HAP-1 (cell line): ENCODE results near the gene RALGAPA2.

ENCODE experiments used
- DNase-seq, 2 experiments: peaks; one replicate each; pipeline ENCODE4 v3.0.0-alpha.2; 2016 to 2020; ENCODE audit warnings: low spot score in 2 of 2
- H3K27me3 ChIP-seq: fragments of 250-450 bp; sonication (Bioruptor Pico); 2 replicates; pipeline ENCODE4 v1.5.1; 2020; ENCODE audit warnings: low read depth, mild to moderate bottlenecking, moderate library complexity
- H3K36me3 ChIP-seq: fragments of 250-450 bp; sonication (Bioruptor Pico); replicated peaks from 2 replicates; pipeline ENCODE4 v1.5.1; 2020; ENCODE audit warnings: mild to moderate bottlenecking
- H3K4me1 ChIP-seq: fragments of 250-450 bp; sonication (Bioruptor Pico); 2 replicates; pipeline ENCODE4 v1.5.1; 2020; ENCODE audit warnings: mild to moderate bottlenecking
- H3K4me3 ChIP-seq: fragments of 250-450 bp; sonication (Bioruptor Pico); 2 replicates; pipeline ENCODE4 v1.5.1; 2020; ENCODE audit warnings: mild to moderate bottlenecking, moderate library complexity
- H3K9me3 ChIP-seq: fragments of 250-450 bp; sonication (Bioruptor Pico); 2 replicates; pipeline ENCODE4 v1.5.1; 2020; ENCODE audit warnings: mild to moderate bottlenecking, moderate library complexity
- in situ Hi-C: fragments of 300-500 bp; cut with MboI; formaldehyde crosslinking; loops from 3 replicates; pipeline ENCODE4 v1.14.3; 2020; ENCODE audit warnings: low sequenced_read_pairs, inconsistent platforms, mixed read lengths

RALGAPA2 gene

DNA sequence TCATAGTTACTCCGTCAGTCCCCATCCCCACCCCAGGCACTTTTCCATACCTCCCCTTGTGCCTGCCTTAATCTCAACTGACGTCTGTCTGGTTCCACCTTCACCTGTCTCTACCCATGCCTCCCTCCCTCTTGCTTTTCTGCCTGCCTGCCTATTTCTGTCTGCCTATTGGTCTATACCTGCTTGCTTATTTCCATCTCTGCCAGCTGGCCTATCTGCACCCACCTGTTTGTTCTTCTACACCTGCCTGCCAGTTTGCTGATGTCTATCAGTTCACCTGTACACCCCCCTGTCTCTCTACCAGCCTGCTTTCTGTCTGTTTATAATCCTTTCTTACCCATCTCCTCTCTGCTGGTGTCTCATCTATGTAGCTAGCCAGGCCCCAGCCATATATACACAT lies 87.5 kb downstream of the RALGAPA2 start:
- in situ Hi-C loops, result no loop called here
- Histone ChIP-seq H3K9me3 (no peaks in the 10 kb centered on the region), H3K4me3 (no peak overlapping the region), H3K36me3 (no peaks in the 10 kb centered on the region), H3K4me1 (peaks cover 4% of the 10 kb centered on the region), H3K27me3 (no peaks in the 10 kb centered on the region)
- DNase-seq, result no peak

DNA sequence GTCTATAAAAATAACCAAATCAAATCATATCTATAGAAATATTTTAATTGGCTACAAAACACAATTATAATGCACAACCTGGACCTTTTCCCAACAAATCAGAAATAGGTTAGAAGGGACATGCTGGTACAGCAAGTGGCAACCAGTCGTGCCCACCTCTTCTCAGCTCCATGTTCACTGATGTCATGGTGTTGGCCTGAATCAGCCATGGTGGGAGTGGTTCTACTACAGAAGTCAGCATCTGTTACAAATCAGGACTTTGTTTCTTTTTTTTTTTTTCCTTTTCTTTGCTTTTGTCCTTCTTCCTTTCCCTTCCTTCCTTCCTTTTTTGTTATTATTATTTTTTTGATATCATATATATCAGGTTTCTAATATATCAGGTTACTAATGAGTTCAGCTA lies 91.2 kb downstream of the RALGAPA2 start:
- Histone ChIP-seq H3K4me3 (no peak overlapping the region), H3K36me3 (no peaks in the 10 kb centered on the region), H3K27me3 (no peaks in the 10 kb centered on the region), H3K4me1 (peaks cover 4% of the 10 kb centered on the region), H3K9me3 (no peaks in the 10 kb centered on the region)
- DNase-seq, result no peak
- in situ Hi-C loops, result no loop called here

DNA sequence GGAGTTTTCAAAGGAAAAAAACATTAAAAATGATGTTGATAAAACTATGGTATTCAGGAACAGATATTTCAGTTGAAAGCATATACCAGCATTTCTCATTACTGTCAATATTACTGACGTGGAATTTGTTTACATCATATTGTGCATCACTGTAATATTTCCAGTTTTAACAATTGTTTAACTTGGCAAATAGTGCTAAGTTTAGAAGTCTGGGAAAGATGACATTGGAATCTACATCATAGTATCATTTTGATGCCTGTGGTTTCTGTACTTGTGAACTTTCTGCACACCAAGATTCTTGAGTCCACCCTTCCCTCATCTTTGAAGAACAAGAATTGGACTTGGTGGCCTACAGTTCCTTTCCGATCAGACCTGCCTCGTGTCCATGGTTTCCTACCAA lies 98.1 kb downstream of the RALGAPA2 start:
- Histone ChIP-seq H3K4me3 (no peak overlapping the region), H3K36me3 (no peaks in the 10 kb centered on the region), H3K4me1 (no peaks in the 10 kb centered on the region), H3K27me3 (no peaks in the 10 kb centered on the region), H3K9me3 (no peaks in the 10 kb centered on the region)
- no peak for DNase-seq
- in situ Hi-C loops, result no loop called here

DNA sequence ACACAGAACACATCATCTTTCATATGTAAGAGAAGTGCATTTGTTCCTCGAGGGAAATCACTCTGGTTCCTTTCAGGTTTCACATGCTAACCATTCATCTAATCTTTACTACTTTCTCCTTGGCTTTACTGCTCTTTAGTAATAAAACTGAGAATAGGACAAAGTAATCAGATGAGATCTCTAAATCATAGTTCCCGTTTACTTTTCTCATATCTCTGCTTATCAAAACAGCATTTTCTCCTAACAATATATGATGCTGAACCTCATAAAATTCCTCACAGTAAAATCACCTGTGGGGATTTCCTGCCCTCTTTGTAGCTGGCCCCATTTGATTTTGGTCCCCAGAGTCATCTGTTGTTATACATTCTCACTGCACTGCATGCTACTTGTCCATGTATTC lies 100.2 kb downstream of the RALGAPA2 start:
- Histone ChIP-seq H3K9me3 (no peaks in the 10 kb centered on the region), H3K27me3 (no peaks in the 10 kb centered on the region), H3K36me3 (no peaks in the 10 kb centered on the region), H3K4me1 (no peaks in the 10 kb centered on the region), H3K4me3 (no peak overlapping the region)
- in situ Hi-C loops, result no loop called here
- no peak for DNase-seq

DNA sequence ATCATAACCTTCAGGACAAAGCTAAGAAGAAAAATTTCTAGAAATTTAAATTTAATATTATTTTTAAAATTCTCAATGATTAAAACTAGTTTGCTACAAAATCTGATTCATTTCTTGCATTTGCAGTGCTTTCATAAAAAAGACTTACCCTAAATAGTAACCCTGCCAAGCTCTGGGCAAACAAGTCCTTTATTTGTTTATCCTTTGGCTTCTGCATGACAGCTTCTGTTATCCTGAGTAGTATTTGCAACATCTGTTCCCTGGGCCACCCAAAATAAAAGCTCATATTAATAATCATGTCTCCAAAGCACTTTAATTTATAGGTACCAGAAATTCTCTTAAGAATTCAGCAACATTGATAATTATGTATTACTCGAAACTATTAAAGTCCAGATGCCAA lies 101.3 kb downstream of the RALGAPA2 start:
- no peaks in the 10 kb centered on the region for H3K36me3 ChIP-seq
- no peak for DNase-seq
- H3K4me3 ChIP-seq, result no peak overlapping the region
- in situ Hi-C loops, result no loop called here
- no peaks in the 10 kb centered on the region for H3K4me1 ChIP-seq
- H3K27me3 ChIP-seq, result no peaks in the 10 kb centered on the region
- no peaks in the 10 kb centered on the region for H3K9me3 ChIP-seq

DNA sequence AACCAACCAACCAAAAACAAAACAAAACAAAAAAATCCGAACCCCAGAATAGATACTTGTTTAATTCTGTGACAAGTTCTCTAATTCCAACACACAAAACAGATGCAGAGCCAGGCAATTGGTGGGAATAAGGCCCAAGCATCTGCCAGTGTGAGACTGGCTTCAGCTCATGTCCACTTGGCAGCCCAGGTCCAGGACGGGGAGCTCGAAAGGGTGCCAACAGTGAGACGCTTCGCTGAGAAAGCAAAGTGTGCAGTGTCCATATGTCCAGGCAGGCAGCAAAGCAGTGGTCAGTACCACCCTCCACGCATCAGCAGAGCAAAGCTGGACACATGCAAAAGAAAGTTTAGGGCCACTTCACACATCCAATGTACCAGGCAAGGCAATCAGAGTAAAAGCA lies 102.9 kb downstream of the RALGAPA2 start:
- Histone ChIP-seq H3K36me3 (no peaks in the 10 kb centered on the region), H3K9me3 (no peaks in the 10 kb centered on the region), H3K27me3 (no peaks in the 10 kb centered on the region), H3K4me1 (no peaks in the 10 kb centered on the region), H3K4me3 (no peak overlapping the region)
- no peak for DNase-seq
- in situ Hi-C loops, result no loop called here

DNA sequence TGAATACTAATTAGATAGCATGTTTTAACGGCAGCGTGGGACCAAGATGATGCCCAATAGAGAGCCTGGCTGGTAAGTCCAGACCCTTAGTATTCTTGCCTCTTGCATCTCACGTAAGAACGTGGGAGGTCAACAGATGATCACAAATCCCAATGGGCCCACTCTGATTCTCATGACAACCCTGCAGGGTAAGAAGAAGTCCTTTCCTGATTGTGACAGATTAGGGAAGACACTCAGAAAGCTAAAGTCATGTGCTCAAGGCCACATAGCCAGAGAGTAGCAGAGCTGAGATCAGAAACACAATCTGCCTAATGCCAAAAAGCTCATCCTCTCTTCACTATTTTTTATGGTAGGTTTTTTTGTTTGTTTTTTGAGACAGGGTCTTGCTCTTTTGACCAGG lies 103.8 kb downstream of the RALGAPA2 start:
- DNase-seq, result no peak
- in situ Hi-C loops, result no loop called here
- Histone ChIP-seq H3K36me3 (no peaks in the 10 kb centered on the region), H3K4me3 (no peak overlapping the region), H3K9me3 (no peaks in the 10 kb centered on the region), H3K27me3 (no peaks in the 10 kb centered on the region), H3K4me1 (no peaks in the 10 kb centered on the region)

DNA sequence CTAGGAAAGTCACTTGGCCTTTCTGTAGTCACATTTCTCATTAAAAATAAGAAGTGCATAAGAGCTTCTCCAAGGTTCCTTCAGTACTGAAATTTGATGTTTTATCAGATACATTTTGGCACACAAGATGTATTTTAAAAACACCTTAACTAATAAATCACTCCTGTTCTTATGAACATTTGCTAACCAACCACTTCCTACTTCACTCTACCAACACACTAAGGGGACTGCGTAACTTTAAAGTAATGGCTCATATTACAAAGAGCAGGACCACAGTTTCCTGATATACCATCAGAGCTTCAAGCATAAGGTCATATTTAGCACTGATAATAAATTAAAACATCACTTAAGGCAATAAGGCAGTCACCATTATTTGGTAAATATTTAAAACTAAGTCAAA lies 104.4 kb downstream of the RALGAPA2 start:
- in situ Hi-C loops, result no loop called here
- Histone ChIP-seq H3K36me3 (no peaks in the 10 kb centered on the region), H3K27me3 (no peaks in the 10 kb centered on the region), H3K9me3 (no peaks in the 10 kb centered on the region), H3K4me3 (no peak overlapping the region), H3K4me1 (no peaks in the 10 kb centered on the region)
- no peak for DNase-seq

DNA sequence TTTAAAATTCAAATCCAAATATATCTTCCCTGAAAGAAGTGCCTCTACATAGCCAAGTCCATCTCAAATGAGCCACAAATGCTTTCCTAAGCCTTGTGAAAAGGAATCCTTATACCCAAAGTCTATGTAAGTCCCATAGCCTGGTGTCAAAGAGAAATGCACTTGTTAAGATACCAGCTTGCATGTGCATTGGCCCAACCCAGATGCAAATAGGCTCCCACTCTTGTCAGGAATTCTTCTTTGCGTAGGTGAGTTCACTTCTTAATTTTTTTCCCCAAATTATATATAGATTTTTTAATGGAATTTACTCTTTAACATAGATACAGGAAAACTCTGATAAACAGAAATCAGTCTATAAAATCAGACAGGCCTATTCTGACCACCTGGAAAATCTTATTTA lies 105.6 kb downstream of the RALGAPA2 start:
- in situ Hi-C loops, result no loop called here
- no peak overlapping the region for H3K4me3 ChIP-seq
- H3K36me3 ChIP-seq, result no peaks in the 10 kb centered on the region
- H3K4me1 ChIP-seq, result no peaks in the 10 kb centered on the region
- H3K9me3 ChIP-seq, result no peaks in the 10 kb centered on the region
- no peak for DNase-seq
- no peaks in the 10 kb centered on the region for H3K27me3 ChIP-seq

DNA sequence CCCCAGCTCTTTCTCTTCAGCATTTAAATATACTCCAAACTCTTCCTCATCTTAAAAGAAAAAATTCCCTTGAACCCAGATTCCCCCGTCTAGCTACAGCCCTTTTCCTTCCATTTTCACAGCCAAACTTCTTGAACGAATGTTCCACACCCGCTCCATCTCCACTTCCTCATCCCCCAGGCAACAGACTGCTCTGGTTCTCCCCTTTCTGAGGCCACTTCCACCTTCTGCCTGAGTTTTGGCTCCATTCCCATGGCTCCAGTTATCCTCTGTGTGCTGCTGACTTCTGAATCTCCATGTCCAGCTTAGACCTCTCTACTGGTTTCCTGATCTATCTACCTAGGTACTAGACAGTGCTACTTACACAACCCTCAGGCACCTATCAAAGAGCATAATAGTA lies 106.4 kb downstream of the RALGAPA2 start:
- Histone ChIP-seq H3K9me3 (no peaks in the 10 kb centered on the region), H3K4me3 (no peak overlapping the region), H3K4me1 (no peaks in the 10 kb centered on the region), H3K36me3 (no peaks in the 10 kb centered on the region), H3K27me3 (no peaks in the 10 kb centered on the region)
- DNase-seq, result no peak
- in situ Hi-C loops, result no loop called here

DNA sequence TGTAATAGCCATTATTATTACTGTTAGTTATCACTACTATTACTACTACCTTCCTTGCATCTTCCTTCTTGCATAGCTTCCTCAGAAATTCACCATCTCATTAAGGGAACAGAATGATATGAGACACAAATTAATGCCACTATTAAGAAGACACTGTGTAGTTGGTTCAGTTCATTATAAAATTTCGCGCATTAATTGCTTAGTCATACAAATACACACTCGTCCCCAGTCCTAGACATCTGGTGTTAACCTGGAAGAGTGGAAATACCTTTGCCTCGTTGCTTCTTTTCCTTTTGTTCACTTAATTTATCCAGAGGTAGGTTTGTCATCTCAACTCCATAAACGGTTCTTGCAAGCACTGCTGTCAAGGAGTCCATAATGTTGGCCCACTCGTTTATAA lies 107.5 kb downstream of the RALGAPA2 start:
- Histone ChIP-seq H3K36me3 (no peaks in the 10 kb centered on the region), H3K4me3 (no peak overlapping the region), H3K9me3 (no peaks in the 10 kb centered on the region), H3K27me3 (no peaks in the 10 kb centered on the region), H3K4me1 (no peaks in the 10 kb centered on the region)
- no peak for DNase-seq
- in situ Hi-C loops, result no loop called here

DNA sequence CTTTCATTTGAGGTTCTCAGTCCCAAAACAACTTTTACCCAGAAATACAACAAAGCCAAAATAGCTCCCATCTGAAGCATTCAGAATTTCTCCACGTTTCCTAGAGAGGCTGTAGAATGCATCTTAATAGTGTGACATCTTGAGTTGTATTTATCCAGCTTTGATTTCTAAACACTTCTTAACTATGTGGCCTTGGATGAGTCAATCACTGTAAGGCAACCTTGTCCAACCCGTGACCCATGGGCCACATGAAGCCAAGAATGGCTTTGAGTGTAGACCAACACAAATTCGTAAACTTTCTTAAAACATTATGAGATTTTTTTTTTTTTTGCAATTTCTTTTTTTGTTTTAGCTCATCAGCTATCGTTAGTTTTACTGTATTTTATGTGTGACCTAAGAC lies 108.1 kb downstream of the RALGAPA2 start:
- Histone ChIP-seq H3K4me1 (no peaks in the 10 kb centered on the region), H3K27me3 (no peaks in the 10 kb centered on the region), H3K4me3 (no peak overlapping the region), H3K36me3 (no peaks in the 10 kb centered on the region), H3K9me3 (no peaks in the 10 kb centered on the region)
- in situ Hi-C loops, result no loop called here
- DNase-seq, result no peak

DNA sequence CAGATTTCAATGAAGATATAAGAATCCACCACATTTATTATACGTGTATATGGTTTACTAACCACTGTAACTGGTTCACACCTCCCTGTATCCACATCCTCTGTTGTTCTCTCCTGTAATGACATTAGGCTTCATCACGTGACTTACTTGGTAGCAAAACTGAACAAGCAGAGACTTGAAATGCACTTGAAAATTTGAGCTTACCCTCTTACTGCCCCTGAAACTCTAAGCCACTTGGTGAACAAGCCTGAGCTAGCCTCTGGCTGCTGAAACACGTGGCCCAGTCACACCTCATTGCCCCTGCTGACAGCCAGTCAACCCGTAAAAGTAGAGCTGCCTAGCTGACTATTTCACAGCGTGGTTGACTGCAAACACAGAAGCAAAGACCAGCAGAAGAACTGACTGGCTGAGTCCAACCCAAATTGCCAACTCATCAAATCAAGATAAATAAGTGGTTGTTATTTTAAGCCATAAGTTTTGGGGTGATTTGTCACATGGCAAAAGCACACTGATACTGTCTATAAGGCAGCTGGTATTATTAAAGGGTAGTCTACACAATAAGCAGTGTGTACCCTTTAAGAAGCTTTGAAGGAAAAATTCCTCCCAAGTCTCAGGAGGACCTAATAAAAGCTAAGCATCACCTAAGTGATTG lies 109.0 kb downstream of the RALGAPA2 start:
- Histone ChIP-seq H3K4me1 (no peaks in the 10 kb centered on the region), H3K9me3 (no peaks in the 10 kb centered on the region), H3K27me3 (no peaks in the 10 kb centered on the region), H3K4me3 (no peak overlapping the region), H3K36me3 (no peaks in the 10 kb centered on the region)
- no peak for DNase-seq
- in situ Hi-C loops, result no loop called here

DNA sequence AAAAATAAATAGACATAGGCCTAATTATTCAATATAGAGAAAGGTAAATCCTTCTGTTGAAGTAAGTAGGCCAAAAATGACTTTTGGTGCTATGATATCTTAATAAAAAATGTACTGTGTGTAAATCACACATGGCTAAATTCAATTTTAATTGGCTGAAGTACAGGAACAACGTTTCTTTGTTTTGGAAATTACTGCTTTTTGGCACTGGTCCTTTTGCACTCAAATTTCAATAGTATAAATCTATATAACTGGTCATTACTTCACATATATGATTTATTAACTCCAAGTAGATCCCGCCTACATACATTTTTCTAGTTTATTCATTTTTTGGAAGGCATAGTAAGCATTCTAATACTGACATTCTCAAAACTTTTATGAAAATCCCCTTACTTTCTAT lies 114.5 kb downstream of the RALGAPA2 start:
- in situ Hi-C loops, result loop anchor here (10.0 kb wide), 1 partner anchor 513 kb away; no protein-coding TSS in a partner anchor
- DNase-seq, result no peak

DNA sequence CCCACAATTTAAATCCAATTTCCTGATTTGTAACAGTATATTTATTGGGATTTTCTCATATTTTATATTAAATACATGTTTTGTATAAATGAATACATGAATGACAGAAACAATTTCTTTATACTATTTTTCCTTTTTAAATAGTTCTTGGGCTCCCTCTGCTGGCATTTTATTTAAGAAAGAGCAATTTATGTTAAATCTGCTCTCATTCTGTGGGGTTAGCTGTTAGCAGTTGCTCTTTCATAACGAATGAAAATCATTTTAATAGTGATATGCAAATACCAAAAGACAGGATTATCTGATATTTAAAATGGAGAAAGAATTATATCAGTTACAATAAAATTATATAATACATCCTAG lies 118.3 kb downstream of the RALGAPA2 start:
- no peak for DNase-seq
- Histone ChIP-seq H3K4me3 (no peak overlapping the region), H3K9me3 (no peaks in the 10 kb centered on the region), H3K27me3 (no peaks in the 10 kb centered on the region), H3K4me1 (no peaks in the 10 kb centered on the region), H3K36me3 (no peaks in the 10 kb centered on the region)
- in situ Hi-C loops, result loop anchor here (10.0 kb wide), 1 partner anchor 509 kb away; no protein-coding TSS in a partner anchor

More for the DNA sequence above, 114.5 kb downstream of the RALGAPA2 start:
- Histone ChIP-seq H3K4me1 (no peaks in the 10 kb centered on the region), H3K9me3 (no peaks in the 10 kb centered on the region), H3K36me3 (no peaks in the 10 kb centered on the region), H3K4me3 (no peak overlapping the region), H3K27me3 (no peaks in the 10 kb centered on the region)
